Upper lobe of right lung (tissue), 1 donor: ENCODE measurements around the gene PCP2. TPM values are rescaled to one million over a fixed set of nuclear protein-coding genes. Genes with fewer than 3 reads are reported as not detected.
A peak's percentile ranks its signal among the peaks of the same experiment; 100 is the strongest.

Experiments
- ATAC-seq: fragments of 200-7000 bp; cut with Tn5 transposase; one replicate; pipeline ENCODE4 v1.9.1; 2020; ENCODE audit warnings: mild to moderate bottlenecking, moderate library complexity
- DNase-seq: peaks from one replicate; pipeline ENCODE4 v3.0.0-alpha.2; 2020
- H3K27ac ChIP-seq: fragments of 200-600 bp; one replicate; pipeline ENCODE4 v1.8.0; 2022
- H3K27me3 ChIP-seq: fragments of 200-600 bp; one replicate; pipeline ENCODE4 v1.8.0; 2022; ENCODE audit warnings: mild to moderate bottlenecking
- H3K36me3 ChIP-seq: fragments of 200-600 bp; one replicate; pipeline ENCODE4 v1.8.0; 2022
- H3K4me1 ChIP-seq: fragments of 200-600 bp; one replicate; pipeline ENCODE4 v1.8.0; 2022
- H3K4me3 ChIP-seq: fragments of 200-600 bp; one replicate; pipeline ENCODE4 v1.8.0; 2022; ENCODE audit warnings: mild to moderate bottlenecking
- H3K9me3 ChIP-seq: fragments of 200-600 bp; one replicate; pipeline ENCODE4 v1.8.0; 2022
- intact Hi-C: fragments of 100-400 bp; cut with DNase I; formaldehyde crosslinking; loops from one replicate; pipeline ENCODE4 v1.11.0; 2022
- total RNA-seq: library from RNA; stranded (reverse); fragmentation: NEBNext Ultra II Directional; extraction: Animal tissue kit (Norgen Biotek cat#: 25700); gene quantifications from one replicate; pipeline ENCODE4 v1.2.1, GENCODE V29; 2021
- TF ChIP-seq, protein P1 (sequence below): fragments of 200-600 bp; IDR thresholded peaks from one replicate; pipeline ENCODE4 v1.8.0; 2022; ENCODE audit warnings: antibody characterized with exemption
- donor health status: DM: no; HTN: yes; CAD: no; lungs with severe emphysema.

Gene PCP2
- total RNA-seq, 1 donor from 2014 or later: 3.5 TPM

GRCh38 chr19:7618771-7619510 lies 14.6 kb downstream of the PCP2 start:
- H3K9me3 ChIP-seq: no peaks in the 10 kb centered on the region
- TF ChIP-seq, protein P1, sequence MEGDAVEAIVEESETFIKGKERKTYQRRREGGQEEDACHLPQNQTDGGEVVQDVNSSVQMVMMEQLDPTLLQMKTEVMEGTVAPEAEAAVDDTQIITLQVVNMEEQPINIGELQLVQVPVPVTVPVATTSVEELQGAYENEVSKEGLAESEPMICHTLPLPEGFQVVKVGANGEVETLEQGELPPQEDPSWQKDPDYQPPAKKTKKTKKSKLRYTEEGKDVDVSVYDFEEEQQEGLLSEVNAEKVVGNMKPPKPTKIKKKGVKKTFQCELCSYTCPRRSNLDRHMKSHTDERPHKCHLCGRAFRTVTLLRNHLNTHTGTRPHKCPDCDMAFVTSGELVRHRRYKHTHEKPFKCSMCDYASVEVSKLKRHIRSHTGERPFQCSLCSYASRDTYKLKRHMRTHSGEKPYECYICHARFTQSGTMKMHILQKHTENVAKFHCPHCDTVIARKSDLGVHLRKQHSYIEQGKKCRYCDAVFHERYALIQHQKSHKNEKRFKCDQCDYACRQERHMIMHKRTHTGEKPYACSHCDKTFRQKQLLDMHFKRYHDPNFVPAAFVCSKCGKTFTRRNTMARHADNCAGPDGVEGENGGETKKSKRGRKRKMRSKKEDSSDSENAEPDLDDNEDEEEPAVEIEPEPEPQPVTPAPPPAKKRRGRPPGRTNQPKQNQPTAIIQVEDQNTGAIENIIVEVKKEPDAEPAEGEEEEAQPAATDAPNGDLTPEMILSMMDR: no peak
- DNase-seq (peak; percentile 96), ATAC-seq (peak; percentile 87)
- intact Hi-C loops: no loop called here
- H3K4me1 ChIP-seq: peaks cover 8% of the 10 kb centered on the region
- no peak overlapping the region for H3K4me3 ChIP-seq
- H3K27me3 ChIP-seq: no peaks in the 10 kb centered on the region
- peak overlapping the region; percentile 78 for H3K27ac ChIP-seq
- peaks cover 54% of the 10 kb centered on the region for H3K36me3 ChIP-seq

DNA sequence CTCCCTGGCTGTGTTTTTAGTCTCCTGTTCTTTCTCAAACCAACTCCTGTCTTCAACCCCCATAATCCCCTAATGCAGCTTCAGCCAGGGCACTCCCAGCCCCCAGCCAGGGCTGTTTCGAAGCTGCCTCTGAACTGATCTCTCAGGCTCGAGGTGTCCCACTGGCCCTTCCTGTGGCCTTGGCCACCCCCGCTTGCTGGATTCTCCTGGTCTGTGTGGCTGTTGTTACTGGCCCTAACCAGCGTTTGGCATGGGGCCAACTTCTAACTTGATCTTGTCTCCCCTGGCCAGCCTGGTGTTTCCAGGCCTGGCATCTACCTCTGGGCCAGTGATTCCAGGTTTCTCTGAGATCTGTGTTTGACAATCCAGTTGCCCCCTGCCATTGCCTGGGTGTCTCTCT lies 15.2 kb downstream of the PCP2 start:
- Histone ChIP-seq H3K36me3 (peaks cover 49% of the 10 kb centered on the region), H3K4me3 (no peak overlapping the region), H3K9me3 (no peaks in the 10 kb centered on the region), H3K4me1 (peaks cover 8% of the 10 kb centered on the region), H3K27ac (peak overlapping the region; percentile 78), H3K27me3 (no peaks in the 10 kb centered on the region)
- TF ChIP-seq, protein P1: no peak
- intact Hi-C loops: no loop called here
- no peak for ATAC-seq
- DNase-seq: peak; percentile 68

- Histone ChIP-seq H3K9me3 (no peaks in the 10 kb centered on the region), H3K4me1 (peaks cover 8% of the 10 kb centered on the region), H3K36me3 (peaks cover 43% of the 10 kb centered on the region), H3K4me3 (no peak overlapping the region), H3K27me3 (no peaks in the 10 kb centered on the region), H3K27ac (peak overlapping the region; percentile 78)
- no peak for ATAC-seq
- peak; percentile 65 for DNase-seq
- TF ChIP-seq, protein P1: no peak
- intact Hi-C loops: no loop called here
Measured at GRCh38 chr19:7617735-7618134, 15.8 kb downstream of the PCP2 start.

- H3K4me3 ChIP-seq: no peak overlapping the region
- no peak overlapping the region for H3K27ac ChIP-seq
- intact Hi-C loops: no loop called here
- no peak for DNase-seq
- no peaks in the 10 kb centered on the region for H3K27me3 ChIP-seq
- TF ChIP-seq, protein P1: no peak
- peaks cover 37% of the 10 kb centered on the region for H3K36me3 ChIP-seq
- no peaks in the 10 kb centered on the region for H3K9me3 ChIP-seq
- no peak for ATAC-seq
- peaks cover 8% of the 10 kb centered on the region for H3K4me1 ChIP-seq
Measured at GRCh38 chr19:7617172-7617571, 16.3 kb downstream of the PCP2 start.

GRCh38 chr19:7614859-7615741 lies 18.4 kb downstream of the PCP2 start:
- peaks cover 16% of the 10 kb centered on the region for H3K36me3 ChIP-seq
- no peak for ATAC-seq

More at GRCh38 chr19:7614859-7615741, 18.4 kb downstream of the PCP2 start:
- Histone ChIP-seq H3K4me3 (no peak overlapping the region), H3K9me3 (no peaks in the 10 kb centered on the region), H3K4me1 (peaks cover 8% of the 10 kb centered on the region), H3K27ac (no peak overlapping the region), H3K27me3 (no peaks in the 10 kb centered on the region)
- intact Hi-C loops: no loop called here
- DNase-seq: peak; percentile 69
- TF ChIP-seq, protein P1: no peak
